Chondrocyte (in vitro differentiated cells): ENCODE data around the gene PPP1R18. TPM values are rescaled to one million over a fixed set of nuclear protein-coding genes. Genes with fewer than 3 reads are reported as not detected.
"Not testable (repeated sequence)": the region's sequence is repeated elsewhere in the genome, so short reads cannot be mapped to it uniquely, and the experiment has no call there.

Source experiments
- DNase-seq: peaks from one replicate; pipeline ENCODE4 v3.0.0; 2021; ENCODE audit warnings: mixed read lengths, low spot score
- H3K27ac Mint-ChIP-seq: one replicate; pipeline ENCODE4 v1.8.0; 2021; ENCODE audit warnings: mild to moderate bottlenecking, moderate library complexity, mixed read lengths; ENCODE audit not compliant: unreplicated experiment
- H3K27me3 Mint-ChIP-seq: 2 replicates; pipeline ENCODE4 v1.8.0; 2021; ENCODE audit warnings: low read depth, mixed read lengths
- H3K36me3 Mint-ChIP-seq: 2 replicates; pipeline ENCODE4 v1.8.0; 2021; ENCODE audit warnings: low read depth, mixed read lengths
- H3K4me1 Mint-ChIP-seq: 2 replicates; pipeline ENCODE4 v1.8.0; 2021; ENCODE audit warnings: low read depth, mild to moderate bottlenecking, mixed read lengths
- H3K4me3 Mint-ChIP-seq: one replicate; pipeline ENCODE4 v1.8.0; 2021; ENCODE audit warnings: mild to moderate bottlenecking, moderate library complexity, mixed read lengths; ENCODE audit not compliant: unreplicated experiment
- H3K9me3 Mint-ChIP-seq: 2 replicates; pipeline ENCODE4 v1.8.0; 2021; ENCODE audit warnings: low read depth, mixed read lengths
- total RNA-seq: library from RNA; stranded (reverse); gene quantifications from 3 replicates; pipeline ENCODE4 v1.2.1, GENCODE V29; 2021
- TF ChIP-seq, protein P1 (sequence below): fragments of 200-600 bp; sonication (generic); IDR thresholded peaks from 2 replicates; pipeline ENCODE4 v1.5.0; 2021; ENCODE audit warnings: antibody characterized with exemption, mild to moderate bottlenecking, moderate library complexity

PPP1R18 gene
- total RNA-seq, 1 donor from 2014 or later: 165 TPM

DNA sequence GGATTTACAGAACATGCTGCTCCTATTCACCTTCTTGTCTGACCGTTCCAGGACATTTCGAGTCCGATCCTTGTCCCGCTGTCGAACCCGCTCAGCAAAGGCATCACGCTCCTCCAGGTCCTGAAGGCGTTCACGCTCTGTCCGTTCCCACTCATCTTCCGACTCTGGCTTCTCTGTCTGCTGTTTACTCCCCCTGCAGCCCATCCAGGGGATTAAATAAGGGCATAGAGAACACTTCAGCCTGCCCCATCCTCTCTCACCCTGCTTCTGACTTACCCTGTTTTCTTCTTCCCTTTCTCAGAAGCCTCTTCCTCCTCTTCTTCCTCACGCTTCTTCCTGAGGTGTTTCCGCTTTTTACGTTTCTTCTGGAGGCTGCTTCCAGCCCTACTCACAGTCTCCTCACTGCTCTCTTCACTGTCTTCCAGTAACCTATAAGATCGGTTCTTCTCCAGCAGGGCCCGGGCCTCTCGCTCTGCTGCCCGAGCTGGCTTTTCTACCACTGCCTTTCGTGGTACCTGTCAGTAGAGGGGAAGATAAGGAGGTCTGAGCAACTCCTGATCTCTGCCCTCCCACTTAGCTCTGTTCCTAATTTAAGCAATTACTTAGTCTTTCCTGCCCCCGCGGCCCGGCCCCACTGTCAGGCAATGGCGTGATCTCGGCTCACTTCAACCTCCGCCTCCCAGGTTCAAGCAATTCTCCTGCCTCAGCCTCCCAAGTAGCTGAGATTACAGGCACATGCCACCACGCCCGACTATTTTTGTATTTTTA is 15.5 kb downstream of the PPP1R18 start:
- H3K27ac Mint-ChIP-seq: peak overlapping the region; percentile 55
- H3K36me3 Mint-ChIP-seq: peaks cover 18% of the 10 kb centered on the region
- H3K9me3 Mint-ChIP-seq: no peaks in the 10 kb centered on the region
- DNase-seq: no peak
- TF ChIP-seq, protein P1, sequence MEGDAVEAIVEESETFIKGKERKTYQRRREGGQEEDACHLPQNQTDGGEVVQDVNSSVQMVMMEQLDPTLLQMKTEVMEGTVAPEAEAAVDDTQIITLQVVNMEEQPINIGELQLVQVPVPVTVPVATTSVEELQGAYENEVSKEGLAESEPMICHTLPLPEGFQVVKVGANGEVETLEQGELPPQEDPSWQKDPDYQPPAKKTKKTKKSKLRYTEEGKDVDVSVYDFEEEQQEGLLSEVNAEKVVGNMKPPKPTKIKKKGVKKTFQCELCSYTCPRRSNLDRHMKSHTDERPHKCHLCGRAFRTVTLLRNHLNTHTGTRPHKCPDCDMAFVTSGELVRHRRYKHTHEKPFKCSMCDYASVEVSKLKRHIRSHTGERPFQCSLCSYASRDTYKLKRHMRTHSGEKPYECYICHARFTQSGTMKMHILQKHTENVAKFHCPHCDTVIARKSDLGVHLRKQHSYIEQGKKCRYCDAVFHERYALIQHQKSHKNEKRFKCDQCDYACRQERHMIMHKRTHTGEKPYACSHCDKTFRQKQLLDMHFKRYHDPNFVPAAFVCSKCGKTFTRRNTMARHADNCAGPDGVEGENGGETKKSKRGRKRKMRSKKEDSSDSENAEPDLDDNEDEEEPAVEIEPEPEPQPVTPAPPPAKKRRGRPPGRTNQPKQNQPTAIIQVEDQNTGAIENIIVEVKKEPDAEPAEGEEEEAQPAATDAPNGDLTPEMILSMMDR: peak; percentile 46
- peak overlapping the region; percentile 66 for H3K4me3 Mint-ChIP-seq
- no peaks in the 10 kb centered on the region for H3K27me3 Mint-ChIP-seq
- peaks cover 24% of the 10 kb centered on the region for H3K4me1 Mint-ChIP-seq

DNA sequence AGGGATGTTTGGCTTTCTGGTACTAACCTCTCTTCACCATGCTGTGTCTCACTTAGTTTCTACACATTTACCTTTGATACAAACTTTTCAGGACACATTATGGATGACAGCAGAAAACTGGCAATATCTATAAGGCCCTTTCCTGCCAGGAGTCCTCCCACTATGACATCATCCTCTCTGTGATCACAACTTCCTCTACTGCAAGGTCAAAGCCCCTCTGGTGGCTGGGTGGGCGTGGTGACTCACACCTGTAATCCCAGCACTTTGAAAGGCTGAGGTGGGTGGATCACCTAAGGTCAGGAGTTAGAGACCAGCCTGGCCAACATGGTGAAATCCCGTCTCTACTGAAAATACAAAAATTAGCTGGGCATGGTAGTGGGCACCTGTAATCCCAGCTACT is 20.1 kb downstream of the PPP1R18 start:
- H3K27ac Mint-ChIP-seq, H3K4me1 Mint-ChIP-seq, H3K9me3 Mint-ChIP-seq, DNase-seq, H3K4me3 Mint-ChIP-seq, H3K27me3 Mint-ChIP-seq: not testable (repeated sequence)
- peaks cover 46% of the 10 kb centered on the region for H3K36me3 Mint-ChIP-seq

DNA sequence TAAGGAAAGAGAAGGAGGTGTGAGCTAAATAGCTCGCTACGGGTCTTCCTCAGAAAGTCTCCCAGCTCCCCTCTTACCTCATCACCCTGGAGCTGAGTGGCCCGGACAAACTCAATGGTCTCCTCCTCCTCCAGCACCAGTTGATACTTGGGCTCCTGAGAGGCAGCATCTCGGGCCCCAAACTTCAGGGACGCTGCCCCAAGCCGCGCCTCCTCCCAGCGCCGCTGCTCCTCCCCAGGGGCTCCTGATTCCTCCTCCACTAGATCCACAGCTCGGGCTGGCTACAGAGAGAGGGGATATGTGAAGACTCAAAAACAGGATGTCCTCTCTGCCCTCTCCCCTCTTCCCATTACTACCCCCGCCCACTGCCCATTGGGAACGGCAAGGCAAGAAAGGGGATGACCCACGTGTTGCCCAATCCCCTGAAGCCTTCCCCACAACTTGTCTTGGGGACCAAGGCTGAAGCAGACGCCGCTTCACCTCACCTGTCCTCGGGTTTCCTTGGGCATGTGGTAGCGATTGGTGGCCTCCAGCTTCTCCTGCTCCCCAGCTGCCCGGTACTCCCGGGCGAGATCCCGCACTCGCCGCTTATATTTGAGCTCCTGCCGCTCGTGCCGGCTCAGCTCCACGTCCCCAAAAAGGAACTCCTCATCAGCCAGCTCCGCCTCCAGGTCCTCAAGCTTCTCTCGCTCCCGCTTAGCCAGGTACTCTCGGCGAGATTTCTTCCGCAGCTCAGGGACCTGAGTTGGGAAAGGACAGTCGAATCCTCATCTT is 21.3 kb downstream of the PPP1R18 start:
- H3K9me3 Mint-ChIP-seq: no peaks in the 10 kb centered on the region
- peaks cover 42% of the 10 kb centered on the region for H3K36me3 Mint-ChIP-seq
- no peak overlapping the region for H3K27ac Mint-ChIP-seq
- no peak overlapping the region for H3K4me3 Mint-ChIP-seq
- H3K27me3 Mint-ChIP-seq: no peaks in the 10 kb centered on the region
- H3K4me1 Mint-ChIP-seq: no peaks in the 10 kb centered on the region
- TF ChIP-seq, protein P1: no peak
- DNase-seq: no peak

DNA sequence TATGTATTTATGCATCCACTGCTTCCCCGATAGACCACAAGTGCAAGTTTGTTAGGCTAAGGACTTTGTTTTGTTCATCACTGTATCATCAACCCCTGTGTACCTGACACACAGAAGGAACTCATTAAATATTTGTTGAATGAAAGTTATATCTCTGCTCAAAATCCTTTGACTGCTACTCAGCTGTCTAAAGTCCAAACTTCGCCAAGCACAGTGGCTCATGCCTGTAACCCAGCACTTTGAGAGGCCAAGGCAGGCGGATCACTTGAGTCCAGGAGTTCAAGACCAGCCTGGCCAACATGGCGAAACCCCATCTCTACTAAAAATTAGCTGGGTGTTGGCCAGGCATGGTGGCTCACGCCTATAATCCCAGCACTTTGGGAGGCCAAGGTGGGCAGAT is 28.5 kb downstream of the PPP1R18 start:
- DNase-seq, H3K27ac Mint-ChIP-seq, H3K4me3 Mint-ChIP-seq, H3K9me3 Mint-ChIP-seq, H3K4me1 Mint-ChIP-seq, H3K27me3 Mint-ChIP-seq: not testable (repeated sequence)
- peaks cover 50% of the 10 kb centered on the region for H3K36me3 Mint-ChIP-seq

DNA sequence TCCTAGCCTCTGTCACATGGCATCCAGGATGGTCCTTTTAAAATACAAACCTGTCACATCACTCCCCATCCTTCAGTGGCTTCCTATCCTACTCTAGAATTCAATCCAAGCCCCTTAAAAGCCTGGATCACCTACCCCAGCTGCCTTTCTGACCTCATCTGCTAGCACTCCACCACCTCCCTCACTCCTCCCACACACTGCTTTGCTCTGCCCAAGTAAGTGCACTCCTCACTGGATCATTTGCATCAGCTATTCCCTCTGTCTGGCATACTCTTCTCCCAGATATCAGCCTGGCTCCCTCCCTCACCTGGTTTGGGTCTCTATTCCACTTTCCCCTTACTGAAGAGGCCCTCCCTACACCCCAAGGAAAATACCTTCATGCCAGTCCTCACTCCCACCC is 29.0 kb downstream of the PPP1R18 start:
- Mint-ChIP-seq H3K4me1 (no peaks in the 10 kb centered on the region), H3K9me3 (no peaks in the 10 kb centered on the region), H3K27ac (peak overlapping the region; percentile 78), H3K4me3 (no peak overlapping the region), H3K27me3 (no peaks in the 10 kb centered on the region), H3K36me3 (peaks cover 46% of the 10 kb centered on the region)
- DNase-seq: no peak
- TF ChIP-seq, protein P1: no peak

DNA sequence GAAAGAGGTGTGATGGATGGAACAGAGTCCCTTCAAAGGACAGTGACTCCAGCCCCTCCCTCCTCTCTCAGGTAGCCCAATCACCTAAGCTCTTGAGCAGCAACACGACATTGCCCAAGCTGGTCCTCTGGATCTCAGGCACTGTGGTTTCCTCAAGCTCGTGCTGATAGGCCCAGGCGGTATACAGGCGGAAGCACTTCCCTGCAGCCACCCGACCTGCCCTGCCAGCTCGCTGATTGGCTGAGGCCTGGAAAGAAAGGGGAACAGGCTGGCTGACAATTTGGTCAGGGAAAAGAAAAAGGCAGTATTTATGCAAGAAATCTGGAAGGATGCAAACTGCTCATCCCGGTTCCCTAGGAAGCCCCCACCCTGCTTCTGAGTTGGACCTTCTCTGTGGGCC is 29.9 kb downstream of the PPP1R18 start:
- H3K27ac Mint-ChIP-seq: no peak overlapping the region
- DNase-seq: no peak

More for the DNA sequence above, 29.9 kb downstream of the PPP1R18 start:
- TF ChIP-seq, protein P1: no peak
- Mint-ChIP-seq H3K4me1 (no peaks in the 10 kb centered on the region), H3K36me3 (peaks cover 42% of the 10 kb centered on the region), H3K4me3 (no peak overlapping the region), H3K9me3 (no peaks in the 10 kb centered on the region), H3K27me3 (no peaks in the 10 kb centered on the region)
